ENCODE results near the gene SPEN. TPM values are rescaled to one million over a fixed set of nuclear protein-coding genes. Genes with fewer than 3 reads are reported as not detected.
"Not testable (repeated sequence)": the region's sequence is repeated elsewhere in the genome, so short reads cannot be mapped to it uniquely, and the experiment has no call there.

SPEN gene
- total and polyA plus RNA-seq, 2 experiments from 2014 or later, result 14.9 to 43.6 TPM

- Histone ChIP-seq H3F3A (replicated peaks; ENCODE audit: low read depth) (0 out of 2 replicates have a peak, but pooled peaks cover 2% of the 10 kb centered on the region), H4K20me1 (replicated peaks; ENCODE audit: insufficient read depth) (no peaks in the 10 kb centered on the region), H3K27me3 (ENCODE audit: insufficient read depth) (no peaks in the 10 kb centered on the region), H3K4me2 (no peak overlapping the region), H3K9me2 (ENCODE audit: insufficient read depth) (no peaks in the 10 kb centered on the region), H3K79me2 (replicated peaks; ENCODE audit: insufficient read depth) (no peaks in the 10 kb centered on the region), H3K36me3 (ENCODE audit: insufficient read depth) (no peaks in the 10 kb centered on the region), H2AFZ (no peak overlapping the region), H3K4me1 (ENCODE audit: insufficient read depth) (peaks cover 11% of the 10 kb centered on the region; the same call in 1 of the 2 replicates), H3K4me3 (no peak overlapping the region), H3K27ac (ENCODE audit: low read depth) (no peak overlapping the region)
- no peak for ATAC-seq
- Mint-ChIP-seq H3K4me1 (peaks cover 24% of the 10 kb centered on the region), H3K4me3 (no peak overlapping the region), H3K27ac (no peak overlapping the region), H3K9me3 (no peaks in the 10 kb centered on the region), H3K36me3 (ENCODE audit: low read depth) (no peaks in the 10 kb centered on the region), H3K27me3 (ENCODE audit: insufficient read depth, low read depth, poor library complexity) (peaks cover 13% of the 10 kb centered on the region)
- no peak for TF ChIP-seq ZNF331 (CRISPR knock-in tag; IDR thresholded peaks at IDR 0.05; ENCODE audit: low read depth)
- no peak for TF ChIP-seq STAT1 (IDR thresholded peaks at IDR 0.05; ENCODE audit: unreplicated experiment)
- DNase-seq (ENCODE audit: low spot score), result no peak
These were observed 43.4 kb upstream of the SPEN start for GRCh38 chr1:15804060-15804459.

GRCh38 chr1:15807121-15807520, 40.4 kb upstream of the SPEN start:
- ATAC-seq, result no peak
- H3F3A ChIP-seq (replicated peaks; ENCODE audit: low read depth), result 0 out of 2 replicates have a peak, but pooled peaks cover 6% of the 10 kb centered on the region
- H3K4me1 Mint-ChIP-seq, result peaks cover 6% of the 10 kb centered on the region
- no peak overlapping the region for H3K4me3 ChIP-seq
- no peak for DNase-seq (ENCODE audit: low spot score)
- no peak overlapping the region for H3K4me3 Mint-ChIP-seq
- no peaks in the 10 kb centered on the region for H3K9me2 ChIP-seq (ENCODE audit: insufficient read depth)
- H3K27ac Mint-ChIP-seq, result no peak overlapping the region
- no peak overlapping the region for H3K27ac ChIP-seq (ENCODE audit: low read depth)
- no peak overlapping the region for H2AFZ ChIP-seq
- H3K79me2 ChIP-seq (replicated peaks; ENCODE audit: insufficient read depth), result no peaks in the 10 kb centered on the region
- no peaks in the 10 kb centered on the region for H3K36me3 ChIP-seq (ENCODE audit: insufficient read depth)
- no peaks in the 10 kb centered on the region for H3K9me3 Mint-ChIP-seq
- no peak for TF ChIP-seq REST (IDR thresholded peaks at IDR 0.05; ENCODE audit: unreplicated experiment)
- no peaks in the 10 kb centered on the region for H3K4me1 ChIP-seq (ENCODE audit: insufficient read depth)
- H3K36me3 Mint-ChIP-seq (ENCODE audit: low read depth), result no peaks in the 10 kb centered on the region
- H3K27me3 Mint-ChIP-seq (ENCODE audit: insufficient read depth, low read depth, poor library complexity), result peaks cover 11% of the 10 kb centered on the region
- no peaks in the 10 kb centered on the region for H4K20me1 ChIP-seq (replicated peaks; ENCODE audit: insufficient read depth)
- H3K4me2 ChIP-seq, result no peak overlapping the region
- H3K27me3 ChIP-seq (ENCODE audit: insufficient read depth), result no peaks in the 10 kb centered on the region

GRCh38 chr1:15807549-15807948, 40.0 kb upstream of the SPEN start, which contains the start of gene UQCRHL:
Gene UQCRHL, minus strand, starts transcription at chr1:15807649. Its CDS starts 0 bp downstream, at chr1:15807649.
- not testable (repeated sequence) for H3K9me3 Mint-ChIP-seq; H3K36me3 Mint-ChIP-seq (ENCODE audit: low read depth)

More at GRCh38 chr1:15807549-15807948, 40.0 kb upstream of the SPEN start, which contains the start of gene UQCRHL:
- not testable (repeated sequence) for DNase-seq (ENCODE audit: low spot score); H3K4me3 ChIP-seq; H3K4me3 Mint-ChIP-seq; H3K9me2 ChIP-seq (ENCODE audit: insufficient read depth); H3K27me3 ChIP-seq (ENCODE audit: insufficient read depth); H3K4me1 ChIP-seq (ENCODE audit: insufficient read depth); H3K79me2 ChIP-seq (replicated peaks; ENCODE audit: insufficient read depth); H3F3A ChIP-seq (replicated peaks; ENCODE audit: low read depth); H3K36me3 ChIP-seq (ENCODE audit: insufficient read depth); H4K20me1 ChIP-seq (replicated peaks; ENCODE audit: insufficient read depth); H3K4me1 Mint-ChIP-seq; H2AFZ ChIP-seq; H3K4me2 ChIP-seq; ATAC-seq
- peak within 1 kb of the TSS; percentile 67; the same call in 1 of the 2 replicates for H3K27ac ChIP-seq (ENCODE audit: low read depth)
- Mint-ChIP-seq H3K27me3 (ENCODE audit: insufficient read depth, low read depth, poor library complexity) (peaks cover 11% of the 10 kb centered on the region), H3K27ac (0 out of 2 replicates have a peak within 1 kb of the TSS, but pooled peaks have one; percentile 72)

Measured in GM23338 (cell line).